Measurements from ENCODE around the gene INPP5A. TPM values are rescaled to one million over a fixed set of nuclear protein-coding genes. Genes with fewer than 3 reads are reported as not detected.
A peak's percentile ranks its signal among the peaks of the same experiment; 100 is the strongest.

Gene INPP5A
- total and polyA plus RNA-seq, 2 of the 13 experiments (the other 11 are each of a cell fraction or from before 2014, with no cell fraction given) = 17.5 to 37.9 TPM

DNA sequence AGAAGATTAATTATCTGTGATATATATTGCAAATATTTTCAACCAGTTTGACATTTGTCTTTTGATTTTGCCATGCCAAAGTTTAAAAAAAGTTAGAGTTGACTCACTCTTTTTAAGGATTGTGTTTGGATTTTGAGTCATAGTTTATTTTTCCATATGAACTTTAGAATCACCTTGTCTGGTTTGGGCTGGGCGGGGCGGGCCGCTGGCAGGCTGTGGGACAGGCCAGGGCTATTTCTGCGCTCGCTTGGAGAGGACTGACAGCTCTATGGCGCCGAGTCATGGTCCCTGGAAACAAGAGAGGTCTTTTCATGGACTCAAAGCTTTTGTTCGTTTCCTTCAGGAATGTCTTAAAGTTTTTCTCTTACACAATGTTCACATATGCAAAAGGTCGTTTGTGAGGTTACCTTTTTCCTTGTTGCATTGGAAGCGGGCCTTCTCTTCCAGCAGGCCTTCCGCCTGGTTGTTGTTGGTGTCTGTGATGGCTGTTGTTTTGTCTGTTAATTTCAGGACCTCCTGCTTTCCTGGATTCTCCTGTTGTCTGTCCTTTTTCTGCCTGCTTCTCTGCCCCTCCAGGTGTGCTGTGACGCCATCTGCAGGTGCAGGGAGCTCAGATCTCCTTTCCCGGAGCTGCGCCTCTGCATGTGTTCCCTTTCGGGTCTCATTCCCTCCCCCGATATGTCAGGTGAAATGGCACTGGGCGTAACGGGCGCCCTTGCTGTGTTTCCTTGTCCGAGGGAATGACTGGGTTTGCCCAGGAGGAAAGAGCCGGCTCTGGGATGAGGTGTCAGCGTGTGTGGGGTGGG, 53.8 kb downstream of the INPP5A start (continued):
- TF ChIP-seq, protein P1, sequence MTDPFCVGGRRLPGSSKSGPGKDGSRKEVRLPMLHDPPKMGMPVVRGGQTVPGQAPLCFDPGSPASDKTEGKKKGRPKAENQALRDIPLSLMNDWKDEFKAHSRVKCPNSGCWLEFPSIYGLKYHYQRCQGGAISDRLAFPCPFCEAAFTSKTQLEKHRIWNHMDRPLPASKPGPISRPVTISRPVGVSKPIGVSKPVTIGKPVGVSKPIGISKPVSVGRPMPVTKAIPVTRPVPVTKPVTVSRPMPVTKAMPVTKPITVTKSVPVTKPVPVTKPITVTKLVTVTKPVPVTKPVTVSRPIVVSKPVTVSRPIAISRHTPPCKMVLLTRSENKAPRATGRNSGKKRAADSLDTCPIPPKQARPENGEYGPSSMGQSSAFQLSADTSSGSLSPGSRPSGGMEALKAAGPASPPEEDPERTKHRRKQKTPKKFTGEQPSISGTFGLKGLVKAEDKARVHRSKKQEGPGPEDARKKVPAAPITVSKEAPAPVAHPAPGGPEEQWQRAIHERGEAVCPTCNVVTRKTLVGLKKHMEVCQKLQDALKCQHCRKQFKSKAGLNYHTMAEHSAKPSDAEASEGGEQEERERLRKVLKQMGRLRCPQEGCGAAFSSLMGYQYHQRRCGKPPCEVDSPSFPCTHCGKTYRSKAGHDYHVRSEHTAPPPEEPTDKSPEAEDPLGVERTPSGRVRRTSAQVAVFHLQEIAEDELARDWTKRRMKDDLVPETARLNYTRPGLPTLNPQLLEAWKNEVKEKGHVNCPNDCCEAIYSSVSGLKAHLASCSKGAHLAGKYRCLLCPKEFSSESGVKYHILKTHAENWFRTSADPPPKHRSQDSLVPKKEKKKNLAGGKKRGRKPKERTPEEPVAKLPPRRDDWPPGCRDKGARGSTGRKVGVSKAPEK (CRISPR knock-in tag; IDR thresholded peaks at IDR 0.05; ENCODE audit: borderline replicate concordance) = 0 out of 2 replicates have a peak, but pooled peaks have one; percentile 27
- TF ChIP-seq, protein P2, sequence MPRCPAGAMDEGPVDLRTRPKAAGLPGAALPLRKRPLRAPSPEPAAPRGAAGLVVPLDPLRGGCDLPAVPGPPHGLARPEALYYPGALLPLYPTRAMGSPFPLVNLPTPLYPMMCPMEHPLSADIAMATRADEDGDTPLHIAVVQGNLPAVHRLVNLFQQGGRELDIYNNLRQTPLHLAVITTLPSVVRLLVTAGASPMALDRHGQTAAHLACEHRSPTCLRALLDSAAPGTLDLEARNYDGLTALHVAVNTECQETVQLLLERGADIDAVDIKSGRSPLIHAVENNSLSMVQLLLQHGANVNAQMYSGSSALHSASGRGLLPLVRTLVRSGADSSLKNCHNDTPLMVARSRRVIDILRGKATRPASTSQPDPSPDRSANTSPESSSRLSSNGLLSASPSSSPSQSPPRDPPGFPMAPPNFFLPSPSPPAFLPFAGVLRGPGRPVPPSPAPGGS (CRISPR knock-in tag; IDR thresholded peaks at IDR 0.05) = 0 out of 2 replicates have a peak, but pooled peaks have one; percentile 33
- TF ChIP-seq KMT2B (CRISPR knock-in tag; IDR thresholded peaks at IDR 0.05) (no peak), REL (CRISPR knock-in tag; conservative IDR thresholded peaks at IDR 0.05) (no peak), ZMYM2 (CRISPR knock-in tag; IDR thresholded peaks at IDR 0.05) (no peak), ZNF570 (CRISPR knock-in tag; IDR thresholded peaks at IDR 0.05; ENCODE audit: borderline replicate concordance) (no peak), ZNF670 (CRISPR knock-in tag; IDR thresholded peaks at IDR 0.05; ENCODE audit: borderline replicate concordance) (0 out of 2 replicates have a peak, but pooled peaks have one; percentile 34), ESRRA (CRISPR knock-in tag; IDR thresholded peaks at IDR 0.05; ENCODE audit: low read depth) (no peak), NCOA2 (CRISPR knock-in tag; IDR thresholded peaks at IDR 0.05) (peak; percentile 45; the same call in 1 of the 2 replicates), ZNF3 (CRISPR knock-in tag; IDR thresholded peaks at IDR 0.05) (no peak), TSC22D2 (CRISPR knock-in tag; IDR thresholded peaks at IDR 0.05; ENCODE audit: borderline replicate concordance) (no peak), MYNN (CRISPR knock-in tag; IDR thresholded peaks at IDR 0.05; ENCODE audit: low read depth) (no peak), SALL1 (CRISPR knock-in tag; IDR thresholded peaks at IDR 0.05) (no peak; the same call in 1 of the 2 replicates), GTF3A (CRISPR knock-in tag; conservative IDR thresholded peaks at IDR 0.05) (no peak), ZNF317 (CRISPR knock-in tag; IDR thresholded peaks at IDR 0.05) (no peak)
- TF ChIP-seq, protein P3, sequence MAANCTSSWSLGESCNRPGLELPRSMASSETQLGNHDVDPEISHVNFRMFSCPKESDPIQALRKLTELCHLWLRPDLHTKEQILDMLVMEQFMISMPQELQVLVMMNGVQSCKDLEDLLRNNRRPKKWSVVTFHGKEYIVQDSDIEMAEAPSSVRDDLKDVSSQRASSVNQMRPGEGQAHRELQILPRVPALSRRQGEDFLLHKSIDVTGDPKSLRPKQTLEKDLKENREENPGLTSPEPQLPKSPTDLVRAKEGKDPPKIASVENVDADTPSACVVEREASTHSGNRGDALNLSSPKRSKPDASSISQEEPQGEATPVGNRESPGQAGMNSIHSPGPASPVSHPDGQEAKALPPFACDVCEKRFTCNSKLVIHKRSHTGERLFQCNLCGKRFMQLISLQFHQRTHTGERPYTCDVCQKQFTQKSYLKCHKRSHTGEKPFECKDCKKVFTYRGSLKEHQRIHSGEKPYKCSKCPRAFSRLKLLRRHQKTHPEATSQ (CRISPR knock-in tag; IDR thresholded peaks at IDR 0.05; ENCODE audit: borderline replicate concordance) = no peak
- TF ChIP-seq, protein P4, sequence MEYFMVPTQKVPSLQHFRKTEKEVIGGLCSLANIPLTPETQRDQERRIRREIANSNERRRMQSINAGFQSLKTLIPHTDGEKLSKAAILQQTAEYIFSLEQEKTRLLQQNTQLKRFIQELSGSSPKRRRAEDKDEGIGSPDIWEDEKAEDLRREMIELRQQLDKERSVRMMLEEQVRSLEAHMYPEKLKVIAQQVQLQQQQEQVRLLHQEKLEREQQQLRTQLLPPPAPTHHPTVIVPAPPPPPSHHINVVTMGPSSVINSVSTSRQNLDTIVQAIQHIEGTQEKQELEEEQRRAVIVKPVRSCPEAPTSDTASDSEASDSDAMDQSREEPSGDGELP (IDR thresholded peaks at IDR 0.05; ENCODE audit: borderline replicate concordance, low read depth) = no peak; the same call in 1 of the 2 replicates

Measured in HepG2 (cell line).